K562 (cell line): ENCODE data around the gene TRIM3. TPM values are rescaled to one million over a fixed set of nuclear protein-coding genes. Genes with fewer than 3 reads are reported as not detected.

ENCODE experiments used
- ATAC-seq: fragments of 200-7000 bp; cut with Tn5 transposase; 3 replicates; pipeline ENCODE4 v1.9.1; 2020; ENCODE audit warnings: moderate library complexity
- BruUV-seq: library from RNA; stranded (reverse); fragments of 400-500 nt; replicated peaks from 2 replicates; lab custom pipeline; 2021; lab: Mats Ljungman, UMichigan
- CTCF ChIA-PET: fragments of 300-600 bp; formaldehyde crosslinking; extraction: SDS; loops from one replicate; lab custom pipeline; 2021; ENCODE audit warnings: low intra/inter-chr PET ratio; lab: Yijun Ruan, JAX
- POLR2A ChIA-PET: fragments of 300-600, 350-650 bp; sonication (Branson Sonifier 250); formaldehyde crosslinking; extraction: SDS; loops from one replicate; lab custom pipeline; 2021; ENCODE audit warnings: antibody characterized with exemption, inconsistent platforms; lab: Yijun Ruan, JAX
- DNase-seq, 4 experiments: peaks; one replicate each; pipeline versions ENCODE4 v3.0.0 to v3.0.0-alpha.2; 2011 to 2018; ENCODE audit warnings: low spot score in 3 of 4, mixed read lengths in 3 of 4; ENCODE audit errors: extremely low read depth in 1 of 4
- FAIRE-seq: peaks from 2 replicates; lab custom pipeline; 2011; peaks lifted over from hg19 to GRCh38; lab: Jason Lieb, UNC
- H2AFZ ChIP-seq: 2 replicates; pipeline ENCODE4 v1.6.0; 2011; ENCODE audit warnings: low read depth, low read length, control low read depth, inconsistent platforms
- H3K27ac ChIP-seq: fragments of 200-600 bp; 3 replicates; pipeline ENCODE4 v1.8.0; 2011; ENCODE audit warnings: low read depth, mild to moderate bottlenecking, control low read depth, inconsistent platforms, low read length, moderate library complexity, mixed read lengths; ENCODE audit errors: extremely low read depth
- H3K27me3 ChIP-seq, 2 experiments: fragments of 300-600 bp in 1 of 2; 2 replicates in 1 of 2; 3 replicates in 1 of 2; pipeline versions ENCODE4 v1.6.0 to v1.8.0; 2011; ENCODE audit warnings: inconsistent platforms in 2 of 2, low read length in 2 of 2, mild to moderate bottlenecking in 1 of 2, mixed read lengths in 1 of 2, moderate library complexity in 1 of 2; ENCODE audit not compliant: control insufficient read depth in 2 of 2, insufficient read depth in 2 of 2
- H3K36me3 ChIP-seq: fragments of 300-600 bp; 3 replicates; pipeline ENCODE4 v1.8.0; 2011; ENCODE audit warnings: mild to moderate bottlenecking, low read length, inconsistent platforms; ENCODE audit not compliant: control insufficient read depth, insufficient read depth
- H3K4me1 ChIP-seq, 2 experiments: fragments of 200-600 bp in 1 of 2; replicated peaks in 1 of 2; 2 replicates in 1 of 2; 3 replicates in 1 of 2; pipeline versions ENCODE4 v1.5.1 to v1.8.0; 2011; ENCODE audit warnings: inconsistent platforms in 2 of 2, low read length in 2 of 2, mild to moderate bottlenecking in 1 of 2, mixed read lengths in 1 of 2, moderate library complexity in 1 of 2; ENCODE audit not compliant: control insufficient read depth in 2 of 2, insufficient read depth in 2 of 2
- H3K4me2 ChIP-seq: 2 replicates; pipeline ENCODE4 v1.6.1; 2011; ENCODE audit warnings: low read length, control low read depth, inconsistent platforms, mixed read lengths; ENCODE audit not compliant: insufficient read depth
- H3K4me3 ChIP-seq: fragments of 200-600 bp; sonication (generic), shearing (Covaris generic); 2 replicates; pipeline ENCODE4 v1.5.1; 2016; ENCODE audit warnings: control low read depth, inconsistent platforms
- H3K79me2 ChIP-seq: fragments of 200-600 bp; 3 replicates; pipeline ENCODE4 v1.8.0; 2011; ENCODE audit warnings: low read length, inconsistent platforms; ENCODE audit not compliant: control insufficient read depth, insufficient read depth
- H3K9ac ChIP-seq, 2 experiments: 2 replicates each; pipeline versions ENCODE4 v1.6.0 to v1.6.1; 2011; ENCODE audit warnings: low read depth in 2 of 2, low read length in 2 of 2, control low read depth in 1 of 2, inconsistent platforms in 1 of 2, mild to moderate bottlenecking in 1 of 2, mixed read lengths in 1 of 2; ENCODE audit not compliant: insufficient read depth in 1 of 2
- H3K9me1 ChIP-seq: one replicate; pipeline ENCODE4 v1.6.0; 2011; ENCODE audit warnings: inconsistent platforms, mild to moderate bottlenecking, low read length, moderate library complexity; ENCODE audit not compliant: control insufficient read depth, insufficient read depth
- H3K9me3 ChIP-seq: replicated peaks from 2 replicates; pipeline ENCODE4 v1.5.1; 2011; ENCODE audit warnings: low read depth, low read length, inconsistent platforms; ENCODE audit not compliant: control insufficient read depth, insufficient read depth
- H4K20me1 ChIP-seq: replicated peaks from 2 replicates; pipeline ENCODE4 v1.6.1; 2011; ENCODE audit warnings: low read length, inconsistent platforms, mixed read lengths; ENCODE audit not compliant: control insufficient read depth, insufficient read depth
- ARID3B ChIP-seq: fragments of 250-450 bp; sonication (Bioruptor Pico); IDR thresholded peaks from 2 replicates; pipeline ENCODE4 v1.4.0; 2020; ENCODE audit warnings: borderline replicate concordance
- CAMTA2 ChIP-seq: fragments of 250-450 bp; sonication (Bioruptor Pico); conservative IDR thresholded peaks from 2 replicates; pipeline ENCODE4 v1.5.1; 2022
- DIDO1 ChIP-seq: fragments of 450-650 bp; IDR thresholded peaks from 2 replicates; pipeline ENCODE4 v1.6.1; 2016; ENCODE audit warnings: low read depth, missing biosample characterization, missing genetic modification characterization
- E2F6 ChIP-seq, 2 experiments: IDR thresholded peaks; 2 replicates each; pipeline ENCODE4 v1.6.1; 2011; ENCODE audit warnings: borderline replicate concordance in 1 of 2, control low read depth in 1 of 2, low read depth in 1 of 2, low read length in 1 of 2, mild to moderate bottlenecking in 1 of 2, mixed read lengths in 1 of 2, moderate library complexity in 1 of 2; ENCODE audit not compliant: insufficient read depth in 1 of 2, insufficient read length in 1 of 2, poor library complexity in 1 of 2, severe bottlenecking in 1 of 2; ENCODE audit errors: extremely low read depth in 1 of 2
- ILK ChIP-seq: fragments of 450-650 bp; IDR thresholded peaks from 2 replicates; pipeline ENCODE4 v1.6.1; 2016; ENCODE audit warnings: missing genetic modification characterization, low read depth, mild to moderate bottlenecking, missing compliant biosample characterization, moderate library complexity, borderline replicate concordance
- MYC ChIP-seq, 2 experiments: fragments of 250-450 bp in 1 of 2; sonication (Bioruptor Pico) in 1 of 2; IDR thresholded peaks; 2 replicates each; pipeline versions ENCODE4 v1.5.1 to v1.6.1; 2012 to 2021; ENCODE audit warnings: low read depth in 2 of 2, borderline replicate concordance in 1 of 2, improper control_type of control experiment in 1 of 2, low read length in 1 of 2, mild to moderate bottlenecking in 1 of 2, moderate library complexity in 1 of 2
- NR1H2 ChIP-seq: sonication (generic); formaldehyde crosslinking; IDR thresholded peaks from 2 replicates; pipeline ENCODE4 v1.4.0; 2020; ENCODE audit warnings: mild to moderate bottlenecking, missing genetic modification reagents
- RCOR1 ChIP-seq, 2 experiments: IDR thresholded peaks; 2 replicates each; pipeline ENCODE4 v1.6.1; 2012; ENCODE audit warnings: low read depth in 2 of 2, low read length in 2 of 2, borderline replicate concordance in 1 of 2, improper control_type of control experiment in 1 of 2
- SMAD1 ChIP-seq: fragments of 150-350 bp; IDR thresholded peaks from 2 replicates; pipeline ENCODE4 v1.6.1; 2014; ENCODE audit warnings: low read length, low read depth; ENCODE audit not compliant: partially characterized antibody
- SMAD2 ChIP-seq: fragments of 150-350 bp; IDR thresholded peaks from 2 replicates; pipeline ENCODE4 v1.6.1; 2014; ENCODE audit warnings: low read depth, mild to moderate bottlenecking, low read length
- SNIP1 ChIP-seq: fragments of 450-650 bp; IDR thresholded peaks from 2 replicates; pipeline ENCODE4 v1.7.1; 2017; ENCODE audit warnings: low read depth, mild to moderate bottlenecking
- SP1 ChIP-seq: sonication (generic); formaldehyde crosslinking; IDR thresholded peaks from 2 replicates; pipeline ENCODE4 v1.8.1; 2022; ENCODE audit warnings: mild to moderate bottlenecking, missing genetic modification reagents
- SREBF2 ChIP-seq: sonication (generic); formaldehyde crosslinking; IDR thresholded peaks from 2 replicates; pipeline ENCODE4 v1.4.0; 2020; ENCODE audit warnings: mild to moderate bottlenecking, missing genetic modification reagents
- TCF3 ChIP-seq: sonication (generic); formaldehyde crosslinking; IDR thresholded peaks from 2 replicates; pipeline ENCODE4 v1.4.0; 2020; ENCODE audit warnings: mild to moderate bottlenecking, missing genetic modification reagents
- ZNF277 ChIP-seq: fragments of 250-450 bp; sonication (Bioruptor Pico); IDR thresholded peaks from 2 replicates; pipeline ENCODE4 v1.8.0; 2022; ENCODE audit warnings: inconsistent platforms, mild to moderate bottlenecking, moderate library complexity, borderline replicate concordance
- ZNF780A ChIP-seq: fragments of 250-450 bp; sonication (Bioruptor Pico); IDR thresholded peaks from 2 replicates; pipeline ENCODE4 v1.5.0; 2021; ENCODE audit warnings: mild to moderate bottlenecking
- WGBS: fragments of 100-300 bp; shearing (Covaris generic); methylation state at CpG from one replicate; pipeline ENCODE4 v1.1.6; 2016; ENCODE audit warnings: low coverage, mixed read lengths; ENCODE audit not compliant: insufficient coverage; ENCODE audit errors: missing lambda C conversion rate; 5-methylcytosine and 5-hydroxymethylcytosine counted together
- in situ Hi-C: fragments of 300-500 bp; cut with MboI; formaldehyde crosslinking; loops from 4 replicates; pipeline ENCODE4 v1.15.0; 2018; ENCODE audit warnings: inconsistent platforms, mixed read lengths
- intact Hi-C: fragments of 100-400 bp; cut with micrococcal nuclease; formaldehyde crosslinking; loops from 2 replicates; pipeline ENCODE4 v1.14.2; 2022
- polyA plus RNA-seq, 8 experiments: library from polyadenylated mRNA; depleted of rRNA in 4 of 8; stranded (reverse) in 5 of 8; unstranded in 3 of 8; fragments of >200 nt; fragmentation: Nextera tagmentation in 2 of 8; fragmentation: Illumina TruSeq in 1 of 8; extraction: Ambion mirVana in 2 of 8; extraction: Trizol in 1 of 8; gene quantifications; 2 replicates each; pipeline versions ENCODE4 v1.2.1 to v1.2.3, GENCODE V29; 2011 to 2014; ENCODE audit warnings: inconsistent platforms in 1 of 8, missing spikeins in 1 of 8
- total RNA-seq, 7 experiments: library from RNA; depleted of rRNA in 6 of 7; stranded (reverse); fragments of >200 nt in 6 of 7; fragmentation: Illumina TruSeq in 2 of 7; extraction: Trizol in 2 of 7; gene quantifications; 2 replicates each; pipeline versions ENCODE4 v1.2.1 to v1.2.3, GENCODE V29; 2011 to 2021; ENCODE audit warnings: low replicate concordance in 1 of 7

Gene TRIM3
- total and polyA plus RNA-seq, 9 of the 15 experiments (the other 6 are each of a cell fraction or from before 2014, with no cell fraction given), result 0.45 to 9.2 (median 4.7) TPM

- Histone ChIP-seq H3K4me2 (no peak overlapping the region), H3K9me3 (no peaks in the 10 kb centered on the region), H3K4me3 (no peak overlapping the region), H3K27me3 (peaks cover 22 to 64% of the 10 kb centered on the region in 2 experiments; a peak in 4 of 5 replicates), H3K79me2 (no peaks in the 10 kb centered on the region), H4K20me1 (0 out of 2 replicates have a peak, but pooled peaks cover 3% of the 10 kb centered on the region), H3K9ac (no peak overlapping the region), H3K9me1 (no peaks in the 10 kb centered on the region), H2AFZ (no peak overlapping the region), H3K36me3 (no peaks in the 10 kb centered on the region), H3K27ac (no peak overlapping the region), H3K4me1 (peaks cover 0 to 9% of the 10 kb centered on the region in 2 experiments; a peak in 3 of 5 replicates)
- POLR2A ChIA-PET, result interaction anchor here (1.0 kb wide), 1 partner anchor 19 kb away, joined by 3 read pairs; no protein-coding TSS in a partner anchor
- ATAC-seq, result no peak
- DNase-seq, result no peak
- intact Hi-C loops, result no loop called here
- in situ Hi-C loops, result no loop called here
- no peak for FAIRE-seq
- TF ChIP-seq E2F6 (IDR thresholded peaks at IDR 0.05; ENCODE audit: borderline replicate concordance in 1 of 2, extremely low read depth in 1 of 2, insufficient read depth in 1 of 2, insufficient read length in 1 of 2, low read depth in 1 of 2, low read length in 1 of 2, poor library complexity in 1 of 2, severe bottlenecking in 1 of 2) (no peak), SMAD1 (no peak), RCOR1 (IDR thresholded peaks at IDR 0.05; ENCODE audit: borderline replicate concordance in 1 of 2, low read depth in 2 of 2, low read length in 2 of 2) (no peak), MYC (IDR thresholded peaks at IDR 0.05; ENCODE audit: low read depth, low read length) (no peak), MYC (CRISPR knock-in tag; IDR thresholded peaks at IDR 0.05; ENCODE audit: borderline replicate concordance, low read depth) (no peak), ARID3B (CRISPR knock-in tag) (no peak), SREBF2 (CRISPR knock-in tag) (no peak), ILK (tag) (no peak), DIDO1 (tag) (no peak), SMAD2 (no peak), TCF3 (CRISPR knock-in tag) (no peak), SNIP1 (no peak), ZNF780A (no peak), ZNF277 (CRISPR knock-in tag) (no peak), NR1H2 (CRISPR knock-in tag) (no peak), SP1 (no peak), CAMTA2 (CRISPR knock-in tag) (no peak)
- BruUV-seq, result no TSS peak
- WGBS, result 20% methylated on average over 15 of the region's 15 CpGs
- CTCF ChIA-PET, result interaction anchor here (0.6 kb wide), 1 partner anchor 807 kb away, joined by 4 read pairs; no protein-coding TSS in a partner anchor
Measured at GRCh38 chr11:6400431-6401345, 73.1 kb downstream of the TRIM3 start.
